ENCODE measurements around the gene ARHGAP29.

- TF ChIP-seq SMC3 (IDR thresholded peaks at IDR 0.05) = no peak
- no peak for TF ChIP-seq ESRRA (IDR thresholded peaks at IDR 0.05; ENCODE audit: borderline replicate concordance, low read length)
- TF ChIP-seq POLR2AphosphoS2 (conservative IDR thresholded peaks at IDR 0.05; ENCODE audit: low read length) = no peak
These were observed 31.7 kb downstream of the ARHGAP29 start for GRCh38 chr1:94205639-94206038.
